Neural cell (in vitro differentiated cells): ENCODE data around the gene NOTUM. TPM values are rescaled to one million over a fixed set of nuclear protein-coding genes. Genes with fewer than 3 reads are reported as not detected.

ENCODE experiments used
- H2AFZ ChIP-seq: fragments of 200-600, 300-800 bp; sonication (generic), shearing (Covaris generic); 2 replicates; pipeline ENCODE4 v1.6.0; 2014; ENCODE audit warnings: low read depth, mild to moderate bottlenecking, antibody characterized with exemption, low read length, moderate library complexity
- H3F3A ChIP-seq: fragments of 200-600 bp; shearing (Covaris generic); 2 replicates; pipeline ENCODE4 v1.6.1; 2016; ENCODE audit warnings: mild to moderate bottlenecking, moderate library complexity, mixed read lengths, antibody characterized with exemption, low read length; ENCODE audit not compliant: insufficient read depth, poor library complexity, severe bottlenecking
- H3K27ac ChIP-seq: fragments of 200-600, 300-800 bp; sonication (generic), shearing (Covaris generic); 2 replicates; pipeline ENCODE4 v1.5.1; 2014; ENCODE audit warnings: mild to moderate bottlenecking, low read length, moderate library complexity
- H3K27me3 ChIP-seq: fragments of 300-800, 200-600 bp; sonication (generic), shearing (Covaris generic); 2 replicates; pipeline ENCODE4 v1.6.0; 2014; ENCODE audit warnings: mild to moderate bottlenecking, low read depth, low read length, moderate library complexity; ENCODE audit not compliant: insufficient read depth
- H3K36me3 ChIP-seq: fragments of 300-800, 200-600 bp; sonication (generic), shearing (Covaris generic); 2 replicates; pipeline ENCODE4 v1.5.1; 2014; ENCODE audit warnings: mild to moderate bottlenecking, antibody characterized with exemption, low read length, moderate library complexity; ENCODE audit not compliant: insufficient read depth
- H3K4me2 ChIP-seq: fragments of 300-800, 200-600 bp; sonication (generic), shearing (Covaris generic); 2 replicates; pipeline ENCODE4 v1.6.0; 2014; ENCODE audit warnings: mild to moderate bottlenecking, low read length
- H3K4me3 ChIP-seq: fragments of 300-800, 200-600 bp; sonication (generic), shearing (Covaris generic); 2 replicates; pipeline ENCODE4 v1.5.1; 2014; ENCODE audit warnings: mild to moderate bottlenecking, low read length, moderate library complexity
- H3K79me2 ChIP-seq: fragments of 200-600 bp; shearing (Covaris generic); replicated peaks from 2 replicates; pipeline ENCODE4 v1.6.0; 2014; ENCODE audit warnings: mild to moderate bottlenecking, low read length, moderate library complexity; ENCODE audit not compliant: insufficient read depth
- H3K9ac ChIP-seq: fragments of 300-800, 200-600 bp; sonication (generic), shearing (Covaris generic); 2 replicates; pipeline ENCODE4 v1.6.1; 2016; ENCODE audit warnings: mild to moderate bottlenecking, low read length, mixed read lengths
- H3K9me2 ChIP-seq: fragments of 200-600 bp; shearing (Covaris generic); 2 replicates; pipeline ENCODE4 v1.6.1; 2016; ENCODE audit warnings: mild to moderate bottlenecking, low read length, mixed read lengths; ENCODE audit not compliant: insufficient read depth
- H3K9me3 ChIP-seq: fragments of 200-600, 300-800 bp; sonication (generic), shearing (Covaris generic); 2 replicates; pipeline ENCODE4 v1.6.1; 2016; ENCODE audit warnings: mild to moderate bottlenecking, mixed run types, low read length, moderate library complexity, mixed read lengths
- H4K20me1 ChIP-seq: fragments of 200-600 bp; shearing (Covaris generic); 2 replicates; pipeline ENCODE4 v1.6.1; 2016; ENCODE audit warnings: mild to moderate bottlenecking, mixed run types; ENCODE audit not compliant: insufficient read depth
- CTCF ChIP-seq: fragments of 450-650 bp; IDR thresholded peaks from 2 replicates; pipeline ENCODE4 v1.5.1; 2014; ENCODE audit warnings: antibody characterized with exemption, mild to moderate bottlenecking, moderate library complexity; ENCODE audit not compliant: poor library complexity, severe bottlenecking
- EP300 ChIP-seq: fragments of 450-650 bp; conservative IDR thresholded peaks from 2 replicates; pipeline ENCODE4 v1.6.1; 2014; ENCODE audit warnings: antibody characterized with exemption, mild to moderate bottlenecking, moderate library complexity; ENCODE audit not compliant: poor library complexity, severe bottlenecking
- EZH2 ChIP-seq: fragments of 200-600, 300-800 bp; shearing (Covaris generic), sonication (generic); IDR thresholded peaks from 2 replicates; pipeline ENCODE4 v1.6.1; 2014; ENCODE audit warnings: antibody characterized with exemption, low read length, borderline replicate concordance, mild to moderate bottlenecking; ENCODE audit not compliant: insufficient read depth, poor library complexity, severe bottlenecking
- MXI1 ChIP-seq: fragments of 450-650 bp; conservative IDR thresholded peaks from 2 replicates; pipeline ENCODE4 v1.6.1; 2014; ENCODE audit warnings: antibody characterized with exemption, mild to moderate bottlenecking; ENCODE audit not compliant: poor library complexity, severe bottlenecking
- POLR2AphosphoS5 ChIP-seq: IDR thresholded peaks from 2 replicates; pipeline ENCODE4 v1.6.1; 2012
- RAD21 ChIP-seq: fragments of 450-650 bp; conservative IDR thresholded peaks from 2 replicates; pipeline ENCODE4 v1.6.1; 2014; ENCODE audit warnings: antibody characterized with exemption, mild to moderate bottlenecking, moderate library complexity
- REST ChIP-seq: IDR thresholded peaks from 2 replicates; pipeline ENCODE4 v1.6.1; 2012; ENCODE audit warnings: borderline replicate concordance
- SMC3 ChIP-seq: fragments of 450-650 bp; conservative IDR thresholded peaks from 2 replicates; pipeline ENCODE4 v1.6.1; 2014; ENCODE audit warnings: antibody characterized with exemption, mild to moderate bottlenecking, moderate library complexity; ENCODE audit not compliant: poor library complexity
- TAF1 ChIP-seq: IDR thresholded peaks from 2 replicates; pipeline ENCODE4 v1.6.1; 2012; ENCODE audit warnings: low read depth
- polyA plus RNA-seq: library from polyadenylated mRNA; depleted of rRNA; stranded (reverse); fragments of >200 nt; gene quantifications from 2 replicates; pipeline ENCODE4 v1.2.3, GENCODE V29; 2014

NOTUM gene
- polyA plus RNA-seq, 1 donor from 2014 or later = not detected

DNA sequence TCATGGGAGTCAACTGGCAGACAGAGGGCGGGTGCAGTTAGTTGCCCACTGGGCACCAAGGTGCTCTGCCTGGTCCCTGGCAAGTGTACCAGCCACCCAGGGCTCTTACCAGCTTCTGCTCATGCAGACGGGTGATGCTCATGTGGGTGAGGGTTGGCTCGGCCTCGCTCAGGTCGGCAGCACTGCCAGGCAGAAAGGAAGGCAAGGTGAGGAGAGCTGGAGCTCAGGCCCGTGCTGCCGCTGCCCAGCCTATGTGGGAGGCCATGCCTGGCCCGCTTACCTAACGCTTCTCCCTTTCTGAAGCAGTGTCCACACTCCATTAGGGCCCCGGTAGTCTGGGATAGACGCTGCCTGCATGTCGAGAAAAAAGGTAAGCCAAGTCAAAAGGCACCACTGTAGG lies 45.7 kb downstream of the NOTUM start:
- Histone ChIP-seq H3K9ac (no peak overlapping the region), H3K36me3 (no peaks in the 10 kb centered on the region), H3K9me3 (no peaks in the 10 kb centered on the region), H3K27ac (no peak overlapping the region), H4K20me1 (no peaks in the 10 kb centered on the region), H3K4me2 (no peak overlapping the region), H3K79me2 (peaks cover 13% of the 10 kb centered on the region), H3K9me2 (no peaks in the 10 kb centered on the region), H2AFZ (no peak overlapping the region), H3K27me3 (no peaks in the 10 kb centered on the region), H3K4me3 (no peak overlapping the region), H3F3A (no peaks in the 10 kb centered on the region)
- TF ChIP-seq REST (no peak), CTCF (no peak), POLR2AphosphoS5 (no peak), SMC3 (no peak), MXI1 (no peak), TAF1 (no peak), EP300 (no peak), EZH2 (no peak), RAD21 (no peak)

DNA sequence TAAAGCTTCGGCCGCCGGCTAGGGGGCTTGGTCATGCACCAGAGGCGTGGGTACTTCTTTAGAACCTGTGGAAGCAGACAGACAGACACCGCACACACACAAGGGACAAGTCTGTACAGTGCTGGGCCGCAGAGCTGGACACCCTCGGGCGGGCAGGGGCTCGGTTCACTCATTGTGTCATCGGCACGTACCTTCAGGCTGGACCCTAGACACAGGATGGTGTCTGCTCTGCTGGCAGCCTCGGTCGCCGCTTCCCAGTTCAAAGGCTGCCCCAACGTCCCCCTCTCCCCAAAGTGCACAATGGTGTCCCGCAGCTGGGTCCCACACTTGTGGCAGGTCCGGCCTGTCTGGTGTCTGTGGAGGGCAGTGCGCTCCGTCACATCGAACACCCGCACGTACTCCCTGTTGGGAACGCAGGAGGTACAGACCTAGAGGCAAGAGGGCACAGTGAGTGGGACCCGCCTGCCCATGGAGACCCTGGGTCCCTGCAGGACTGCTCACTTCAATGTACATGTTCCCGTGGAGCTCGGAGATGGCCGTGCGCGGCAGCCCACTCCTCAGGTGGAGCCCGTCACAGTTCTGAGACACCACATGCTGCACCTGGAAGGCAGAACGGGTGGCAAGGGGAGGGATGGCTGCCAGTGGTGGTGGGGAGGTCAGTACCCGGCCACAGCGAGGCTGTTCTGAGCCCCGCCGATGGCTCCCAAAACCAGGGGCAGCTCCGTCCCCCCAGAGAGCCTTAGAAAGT lies 46.7 kb downstream of the NOTUM start:
- H3K9me2 ChIP-seq = no peaks in the 10 kb centered on the region
- H2AFZ ChIP-seq = no peak overlapping the region
- no peaks in the 10 kb centered on the region for H3F3A ChIP-seq
- H3K9me3 ChIP-seq = no peaks in the 10 kb centered on the region
- no peak overlapping the region for H3K4me3 ChIP-seq
- H3K4me2 ChIP-seq = no peak overlapping the region
- no peak overlapping the region for H3K9ac ChIP-seq
- H3K36me3 ChIP-seq = no peaks in the 10 kb centered on the region
- H3K79me2 ChIP-seq = peaks cover 13% of the 10 kb centered on the region
- H4K20me1 ChIP-seq = no peaks in the 10 kb centered on the region
- H3K27ac ChIP-seq = no peak overlapping the region
- H3K27me3 ChIP-seq = no peaks in the 10 kb centered on the region
- TF ChIP-seq MXI1 = no peak
- no peak for TF ChIP-seq CTCF
- no peak for TF ChIP-seq RAD21
- TF ChIP-seq EP300 = no peak
- no peak for TF ChIP-seq EZH2
